DLD1 (cell line): ENCODE data around the gene XPNPEP2.

ENCODE experiments used
- in situ Hi-C: cut with HindIII; loops from 2 replicates; pipeline ENCODE4 v1.10.0; 2017; ENCODE audit warnings: low sequenced_read_pairs

The XPNPEP2 gene

GRCh38 chrX:129738466-129739308 lies at the start of gene XPNPEP2:
Gene XPNPEP2, plus strand, starts transcription at chrX:129738979. Its CDS starts 235 bp downstream, at chrX:129739214.
- in situ Hi-C loops = loop anchor here (25.0 kb wide), 1 partner anchor 126 kb away; no protein-coding TSS in a partner anchor

GRCh38 chrX:129689796-129690195 lies 49.0 kb upstream of the XPNPEP2 start:
- in situ Hi-C loops = no loop called here

GRCh38 chrX:129690435-129690834 lies 48.3 kb upstream of the XPNPEP2 start:
- in situ Hi-C loops = no loop called here

- in situ Hi-C loops = no loop called here
These were observed 45.4 kb upstream of the XPNPEP2 start for GRCh38 chrX:129693354-129693753.

- in situ Hi-C loops = no loop called here
These were observed 44.0 kb upstream of the XPNPEP2 start for GRCh38 chrX:129694805-129695204.

- in situ Hi-C loops = no loop called here
These were observed 43.2 kb upstream of the XPNPEP2 start for GRCh38 chrX:129695535-129695934.

GRCh38 chrX:129695937-129696336 lies 42.8 kb upstream of the XPNPEP2 start:
- in situ Hi-C loops = no loop called here

GRCh38 chrX:129696463-129697155 lies 42.2 kb upstream of the XPNPEP2 start:
- in situ Hi-C loops = no loop called here

- in situ Hi-C loops = no loop called here
These were observed 41.5 kb upstream of the XPNPEP2 start for GRCh38 chrX:129697204-129697829.

- in situ Hi-C loops = no loop called here
These were observed 40.6 kb upstream of the XPNPEP2 start for GRCh38 chrX:129698150-129698549.

- in situ Hi-C loops = no loop called here
These were observed 38.2 kb upstream of the XPNPEP2 start for GRCh38 chrX:129700536-129700935.

- in situ Hi-C loops = no loop called here
These were observed 37.1 kb upstream of the XPNPEP2 start for GRCh38 chrX:129701624-129702069.

GRCh38 chrX:129704491-129704890 lies 34.3 kb upstream of the XPNPEP2 start:
- in situ Hi-C loops = no loop called here

- in situ Hi-C loops = no loop called here
These were observed 33.3 kb upstream of the XPNPEP2 start for GRCh38 chrX:129705377-129705925.

- in situ Hi-C loops = no loop called here
These were observed 32.8 kb upstream of the XPNPEP2 start for GRCh38 chrX:129705988-129706387.

GRCh38 chrX:129706400-129707072 lies 32.2 kb upstream of the XPNPEP2 start:
- in situ Hi-C loops = no loop called here

- in situ Hi-C loops = no loop called here
These were observed 24.2 kb upstream of the XPNPEP2 start for GRCh38 chrX:129714581-129714980.

GRCh38 chrX:129716507-129716906 lies 22.3 kb upstream of the XPNPEP2 start:
- in situ Hi-C loops = no loop called here

- in situ Hi-C loops = no loop called here
These were observed 20.9 kb upstream of the XPNPEP2 start for GRCh38 chrX:129717892-129718291.

GRCh38 chrX:129718676-129719075 lies 20.1 kb upstream of the XPNPEP2 start:
- in situ Hi-C loops = no loop called here

- in situ Hi-C loops = no loop called here
These were observed 19.5 kb upstream of the XPNPEP2 start for GRCh38 chrX:129719268-129719667.
